Activated T-helper 2 cell treated with anti-CD3 and anti-CD28 coated beads, Interferon-gamma antibody, Interleukin-2, Interleukin-4, amounts not matched to agents 10 μg/mL and 5 μg/mL and 100 μg/mL, durations not matched to agents 14 hours and 24 hours and 36 hours (primary cell): ENCODE data around the gene INPP5K. TPM values are rescaled to one million over a fixed set of nuclear protein-coding genes. Genes with fewer than 3 reads are reported as not detected.
"Not testable (repeated sequence)": the region's sequence is repeated elsewhere in the genome, so short reads cannot be mapped to it uniquely, and the experiment has no call there.

Experiments
- DNase-seq: peaks from one replicate; pipeline ENCODE4 v3.0.0; 2021; ENCODE audit warnings: low spot score
- H3K27ac Mint-ChIP-seq: one replicate; pipeline ENCODE4 v1.8.0; 2021; ENCODE audit warnings: mixed read lengths
- H3K27me3 Mint-ChIP-seq: one replicate; pipeline ENCODE4 v1.8.0; 2021; ENCODE audit warnings: low read depth, mixed read lengths
- H3K36me3 Mint-ChIP-seq: one replicate; pipeline ENCODE4 v1.8.0; 2021; ENCODE audit warnings: low read depth, mixed read lengths
- H3K4me1 Mint-ChIP-seq: one replicate; pipeline ENCODE4 v1.8.0; 2021; ENCODE audit warnings: low read depth, mixed read lengths
- H3K4me3 Mint-ChIP-seq: one replicate; pipeline ENCODE4 v1.8.0; 2021; ENCODE audit warnings: low read depth, mild to moderate bottlenecking, moderate library complexity, mixed read lengths
- H3K9me3 Mint-ChIP-seq: one replicate; pipeline ENCODE4 v1.8.0; 2021; ENCODE audit warnings: mixed read lengths
- intact Hi-C: fragments of 100-400 bp; cut with micrococcal nuclease; formaldehyde crosslinking; loops from one replicate; pipeline ENCODE4 v1.15.1; 2023
- total RNA-seq: library from RNA; stranded (reverse); gene quantifications from 2 replicates; pipeline ENCODE4 v1.2.3, GENCODE V29; 2022

The INPP5K gene
- total RNA-seq = 26.2 and 31.0 TPM in 2 replicates

DNA sequence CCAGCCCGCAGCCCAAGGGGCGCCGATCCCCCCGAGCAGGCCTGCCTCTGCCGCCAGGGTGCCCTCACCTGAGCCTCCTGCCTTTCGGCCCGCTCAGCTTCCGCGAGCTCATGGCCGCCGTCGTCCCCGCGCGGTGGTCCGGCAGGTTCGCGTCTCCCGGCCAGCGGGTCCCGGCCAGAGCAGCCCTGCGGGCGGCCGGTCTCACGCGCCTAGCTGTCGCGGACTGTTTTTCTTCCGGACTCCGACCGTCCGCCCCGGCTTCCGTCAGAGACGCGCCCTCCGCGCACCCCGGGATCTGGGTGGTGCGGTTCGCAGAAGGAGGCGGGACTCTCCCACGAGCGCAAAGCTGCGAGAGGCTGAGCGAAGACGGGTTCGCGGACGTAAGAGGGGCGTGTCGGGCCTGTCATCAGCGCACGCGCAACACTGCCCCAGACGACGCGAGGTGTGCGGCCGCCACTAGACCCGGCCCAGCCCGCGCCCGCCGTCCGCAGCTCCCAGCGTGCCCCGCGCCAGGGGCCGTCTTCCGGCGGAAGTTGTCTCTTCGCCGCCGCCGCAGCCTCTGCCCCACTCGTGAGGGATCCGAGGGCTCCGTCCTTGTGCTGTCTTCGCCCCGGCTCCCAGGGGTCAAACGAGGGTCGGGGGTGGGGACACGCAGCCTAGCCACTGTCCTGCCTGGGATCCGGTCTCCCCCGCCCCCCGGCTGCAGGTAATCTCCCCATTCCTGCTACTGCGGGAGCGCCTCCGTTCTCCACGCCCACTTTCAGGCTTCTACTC, at the start of gene INPP5K:
TSS of gene INPP5K (minus strand) at position 225 of the 774 bp plus-strand sequence. CDS start at position 112, 113 bp downstream.
- intact Hi-C loops = loop anchor here (1.0 to 10.0 kb wide), 6 partner anchors 28 to 242 kb away; partner anchors contain the start of genes BHLHA9, CRK, PITPNA and TRARG1
- peaks cover 30% of the 10 kb centered on the region for H3K36me3 Mint-ChIP-seq
- H3K27ac Mint-ChIP-seq = peak within 1 kb of the TSS; percentile 82
- no peaks in the 10 kb centered on the region for H3K9me3 Mint-ChIP-seq
- H3K4me3 Mint-ChIP-seq = peak within 1 kb of the TSS; percentile 84
- DNase-seq = peak; percentile 99
- no peaks in the 10 kb centered on the region for H3K27me3 Mint-ChIP-seq
- H3K4me1 Mint-ChIP-seq = peaks cover 15% of the 10 kb centered on the region

DNA sequence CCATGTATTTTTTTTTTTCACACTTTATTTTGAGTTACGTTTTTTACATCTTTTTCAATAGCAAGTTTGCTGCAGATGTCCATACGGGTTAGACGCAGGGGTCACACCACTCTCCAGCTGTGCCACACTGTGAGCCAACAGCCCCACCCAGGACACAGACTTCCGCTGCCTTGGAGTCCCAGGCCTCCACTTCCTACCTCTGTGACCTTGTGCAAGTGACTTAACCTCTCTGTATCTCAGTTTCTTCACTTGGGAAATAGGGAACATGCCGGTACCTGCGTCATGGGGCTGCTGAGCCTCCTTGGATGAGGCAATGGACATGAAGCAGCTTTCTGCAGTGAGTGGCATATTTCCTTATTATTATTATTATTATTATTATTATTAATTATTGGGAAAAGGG, 49.5 kb upstream of the INPP5K start:
- no peak for DNase-seq
- Mint-ChIP-seq H3K36me3 (peaks cover 3% of the 10 kb centered on the region), H3K4me1 (peaks cover 20% of the 10 kb centered on the region), H3K9me3 (no peaks in the 10 kb centered on the region), H3K4me3 (no peak overlapping the region), H3K27ac (no peak overlapping the region), H3K27me3 (no peaks in the 10 kb centered on the region)
- intact Hi-C loops = loop anchor here (2.0 kb wide), 1 partner anchor 63 kb away; the partner anchor contains the start of gene SLC43A2

DNA sequence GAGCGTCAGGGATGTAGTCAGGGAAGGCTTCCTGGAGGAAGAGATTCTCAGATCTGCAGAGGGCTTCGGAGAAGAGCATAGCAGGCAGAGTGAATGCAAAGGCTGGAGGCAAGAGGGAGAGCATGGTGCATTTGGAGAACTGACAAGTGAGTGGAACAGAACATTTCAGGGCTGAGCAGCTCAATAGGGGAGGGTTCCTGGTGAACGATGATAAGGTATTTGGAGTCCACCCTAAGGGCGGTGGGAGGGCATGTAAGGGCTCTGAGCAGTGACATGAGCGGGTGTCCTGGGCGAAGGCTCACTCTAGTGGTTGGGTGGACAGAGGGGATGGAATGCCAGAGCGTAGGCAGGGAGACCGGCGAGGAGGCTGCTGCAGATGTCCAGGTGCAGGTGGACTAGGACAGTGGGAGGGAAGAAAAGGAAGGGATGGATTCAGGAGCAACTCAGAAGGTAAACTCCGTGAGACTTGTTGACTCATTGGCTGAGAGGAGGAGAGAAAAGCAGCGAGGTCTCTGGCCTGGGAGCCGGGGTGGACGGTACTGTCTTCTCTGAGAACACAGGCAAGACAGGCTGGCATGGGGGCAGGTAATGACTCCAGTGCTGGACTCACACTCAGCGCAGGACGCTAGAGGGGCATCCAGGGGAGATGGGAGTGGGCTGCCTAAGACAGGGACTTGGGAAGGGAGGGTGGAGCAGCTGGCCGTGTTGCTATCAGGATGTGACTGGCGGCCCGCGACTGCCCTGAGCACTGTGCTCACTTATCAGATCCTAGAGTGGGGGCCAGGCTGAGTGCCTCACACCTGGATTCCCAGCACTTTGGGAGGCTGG, 47.6 kb upstream of the INPP5K start:
- H3K27ac Mint-ChIP-seq = peak overlapping the region; percentile 3
- H3K9me3 Mint-ChIP-seq = no peaks in the 10 kb centered on the region
- peaks cover 3% of the 10 kb centered on the region for H3K36me3 Mint-ChIP-seq
- peak overlapping the region; percentile 45 for H3K4me3 Mint-ChIP-seq
- no peaks in the 10 kb centered on the region for H3K27me3 Mint-ChIP-seq
- intact Hi-C loops = no loop called here
- DNase-seq = no peak
- H3K4me1 Mint-ChIP-seq = peaks cover 24% of the 10 kb centered on the region

DNA sequence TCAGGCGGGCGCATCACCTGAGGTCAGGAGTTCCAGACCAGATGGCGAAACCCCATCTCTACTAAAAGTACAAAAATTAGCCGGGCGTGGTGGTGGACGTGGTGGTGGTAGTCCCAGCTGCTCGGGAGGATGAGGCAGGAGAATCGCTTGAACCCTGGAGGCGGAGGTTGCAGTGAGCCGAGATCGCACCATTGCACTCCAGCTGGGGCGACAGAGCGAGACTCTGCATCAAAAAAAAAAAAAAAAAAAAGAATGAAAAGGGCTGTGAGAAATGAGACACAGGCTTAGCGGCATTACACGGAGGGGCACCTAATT, 47.0 kb upstream of the INPP5K start:
- H3K27ac Mint-ChIP-seq, H3K9me3 Mint-ChIP-seq, H3K36me3 Mint-ChIP-seq, intact Hi-C loops, H3K27me3 Mint-ChIP-seq, DNase-seq: not testable (repeated sequence)
- Mint-ChIP-seq H3K4me1 (peaks cover 24% of the 10 kb centered on the region), H3K4me3 (peak overlapping the region; percentile 45)

DNA sequence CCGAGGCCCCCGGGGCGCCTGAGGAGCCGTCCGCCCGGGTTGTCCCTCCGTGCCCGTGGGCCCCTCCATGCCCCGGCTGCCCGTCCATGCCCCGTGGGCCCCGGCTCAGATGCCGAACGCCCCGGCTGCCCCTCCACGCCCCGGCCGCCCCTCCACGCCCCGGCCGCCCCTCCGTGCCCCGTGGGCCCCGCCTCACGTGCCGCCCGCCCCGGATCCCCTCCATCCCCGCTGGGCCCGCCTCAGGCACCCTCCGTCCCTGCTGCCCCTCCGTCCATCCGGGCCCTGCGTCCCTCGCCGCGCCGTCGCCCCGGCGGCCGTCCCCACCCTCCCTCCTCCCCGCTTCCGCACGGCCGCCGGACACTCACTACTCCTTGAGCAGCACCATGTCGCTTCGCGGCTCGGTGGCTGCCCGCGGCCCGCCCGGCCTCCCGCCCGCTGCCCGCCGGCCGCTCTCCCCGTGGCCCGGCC, 45.8 kb upstream of the INPP5K start:
- Mint-ChIP-seq H3K9me3 (no peaks in the 10 kb centered on the region), H3K4me1 (peaks cover 24% of the 10 kb centered on the region), H3K27me3 (no peaks in the 10 kb centered on the region), H3K4me3 (peak overlapping the region; percentile 79), H3K27ac (no peak overlapping the region), H3K36me3 (peaks cover 7% of the 10 kb centered on the region)
- DNase-seq = peak; percentile 17
- intact Hi-C loops = loop anchor here (1.0 kb wide), 2 partner anchors 45 to 46 kb away; partner anchors contain the start of gene INPP5K

DNA sequence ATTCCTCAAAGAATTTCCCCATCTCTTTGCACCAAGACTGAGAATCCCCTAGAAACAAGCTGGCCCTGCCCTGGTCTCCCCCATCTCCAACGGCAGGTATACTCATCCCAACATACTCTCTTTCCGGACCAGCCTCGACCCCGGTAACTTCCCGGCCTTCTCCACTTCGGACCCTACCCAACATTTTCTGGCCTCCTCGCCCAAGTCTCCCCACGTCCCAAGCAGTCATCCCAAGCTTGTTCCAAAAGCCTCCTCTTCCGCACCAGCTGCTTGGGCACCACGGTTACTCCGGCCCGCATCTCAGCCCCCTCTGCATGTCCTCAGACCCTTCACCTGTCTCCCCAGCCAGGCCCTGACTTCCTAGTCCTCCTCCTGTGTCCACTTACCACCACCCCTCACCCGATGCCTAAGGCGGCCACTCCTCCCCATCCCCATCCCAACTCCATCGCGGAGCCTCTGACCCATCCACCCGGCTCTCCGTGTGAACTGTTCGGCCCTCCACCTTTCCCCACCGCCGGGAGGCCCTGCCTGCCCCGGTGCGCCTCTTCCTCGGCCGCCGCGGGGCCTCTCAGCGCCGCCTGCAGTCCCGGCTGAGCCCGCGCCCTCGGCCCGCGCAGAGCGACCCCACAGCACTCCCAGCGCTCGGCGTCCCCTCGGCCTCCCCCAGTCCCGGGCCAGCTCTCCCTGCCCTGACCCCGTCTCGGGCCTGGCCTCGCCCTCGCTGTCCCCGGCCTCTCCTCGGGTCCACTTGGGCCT, 45.2 kb upstream of the INPP5K start:
- intact Hi-C loops = loop anchor here (1.0 kb wide), 2 partner anchors 45 to 46 kb away; partner anchors contain the start of gene INPP5K
- DNase-seq = peak; percentile 30
- H3K27me3 Mint-ChIP-seq = no peaks in the 10 kb centered on the region
- H3K27ac Mint-ChIP-seq = no peak overlapping the region
- H3K4me1 Mint-ChIP-seq = peaks cover 22% of the 10 kb centered on the region
- peaks cover 10% of the 10 kb centered on the region for H3K36me3 Mint-ChIP-seq
- H3K4me3 Mint-ChIP-seq = peak overlapping the region; percentile 79
- no peaks in the 10 kb centered on the region for H3K9me3 Mint-ChIP-seq

DNA sequence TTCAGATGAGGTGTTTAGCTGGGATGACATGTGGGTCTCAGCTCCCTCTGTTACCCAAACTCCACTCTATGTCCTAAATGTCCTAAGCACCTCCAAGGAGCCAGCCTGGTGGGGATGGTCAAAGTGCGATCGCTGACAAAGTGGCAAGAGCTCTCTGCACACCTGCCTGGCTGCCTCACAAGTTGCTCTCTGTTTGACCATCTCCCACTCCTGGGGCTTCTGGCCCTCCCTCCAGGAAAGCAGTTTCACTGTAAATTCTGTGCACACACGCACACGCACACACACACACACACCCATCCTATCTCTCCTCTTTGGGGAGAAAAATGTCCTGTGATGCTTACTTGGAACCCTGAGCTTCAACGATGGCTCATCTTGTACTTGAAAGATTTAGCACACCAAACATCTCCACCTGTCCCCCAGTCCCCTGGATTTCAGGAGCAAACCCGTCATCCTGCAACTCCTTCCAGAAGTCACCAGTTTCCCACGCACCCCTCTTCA, 44.5 kb upstream of the INPP5K start:
- Mint-ChIP-seq H3K4me3 (peak overlapping the region; percentile 79), H3K4me1 (peaks cover 20% of the 10 kb centered on the region), H3K27ac (no peak overlapping the region), H3K36me3 (peaks cover 10% of the 10 kb centered on the region), H3K27me3 (no peaks in the 10 kb centered on the region), H3K9me3 (no peaks in the 10 kb centered on the region)
- no peak for DNase-seq
- intact Hi-C loops = no loop called here

DNA sequence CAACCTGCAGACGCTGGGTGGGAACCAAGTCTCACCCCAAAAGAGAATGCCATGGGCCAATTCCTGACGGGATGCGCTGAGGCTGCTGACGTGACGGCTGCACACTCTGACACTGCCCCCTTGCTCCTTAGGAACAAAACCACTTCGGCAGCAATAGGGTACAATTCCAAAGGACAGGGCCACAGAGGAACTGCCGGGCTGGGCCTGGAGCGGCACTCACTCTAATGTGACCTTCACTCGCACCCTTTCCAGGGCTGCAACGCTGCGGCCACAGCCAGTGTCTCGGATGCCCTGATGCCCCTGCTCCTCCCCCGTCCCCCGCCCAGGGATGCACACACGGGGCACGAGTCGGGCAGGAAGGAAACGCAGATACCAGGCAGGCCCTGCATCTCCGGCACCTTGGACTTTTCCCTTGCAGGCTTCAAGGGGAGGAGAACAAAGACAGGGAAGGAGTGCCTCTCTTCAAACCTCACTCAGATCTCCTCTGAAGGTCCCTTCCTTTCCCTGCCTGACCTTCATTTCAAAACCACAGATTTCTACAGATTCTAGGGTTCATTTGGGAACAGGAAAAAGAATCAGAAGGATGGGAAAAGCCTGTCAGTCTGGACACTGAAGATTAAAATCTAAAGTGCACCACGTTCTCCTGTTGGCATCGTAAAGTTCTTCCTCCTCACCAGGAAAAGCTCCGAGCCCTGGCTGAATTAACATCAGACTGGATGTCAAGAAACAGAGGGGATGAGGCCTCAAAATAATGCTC, 43.9 kb upstream of the INPP5K start:
- H3K4me1 Mint-ChIP-seq = peaks cover 19% of the 10 kb centered on the region
- intact Hi-C loops = no loop called here

DNA sequence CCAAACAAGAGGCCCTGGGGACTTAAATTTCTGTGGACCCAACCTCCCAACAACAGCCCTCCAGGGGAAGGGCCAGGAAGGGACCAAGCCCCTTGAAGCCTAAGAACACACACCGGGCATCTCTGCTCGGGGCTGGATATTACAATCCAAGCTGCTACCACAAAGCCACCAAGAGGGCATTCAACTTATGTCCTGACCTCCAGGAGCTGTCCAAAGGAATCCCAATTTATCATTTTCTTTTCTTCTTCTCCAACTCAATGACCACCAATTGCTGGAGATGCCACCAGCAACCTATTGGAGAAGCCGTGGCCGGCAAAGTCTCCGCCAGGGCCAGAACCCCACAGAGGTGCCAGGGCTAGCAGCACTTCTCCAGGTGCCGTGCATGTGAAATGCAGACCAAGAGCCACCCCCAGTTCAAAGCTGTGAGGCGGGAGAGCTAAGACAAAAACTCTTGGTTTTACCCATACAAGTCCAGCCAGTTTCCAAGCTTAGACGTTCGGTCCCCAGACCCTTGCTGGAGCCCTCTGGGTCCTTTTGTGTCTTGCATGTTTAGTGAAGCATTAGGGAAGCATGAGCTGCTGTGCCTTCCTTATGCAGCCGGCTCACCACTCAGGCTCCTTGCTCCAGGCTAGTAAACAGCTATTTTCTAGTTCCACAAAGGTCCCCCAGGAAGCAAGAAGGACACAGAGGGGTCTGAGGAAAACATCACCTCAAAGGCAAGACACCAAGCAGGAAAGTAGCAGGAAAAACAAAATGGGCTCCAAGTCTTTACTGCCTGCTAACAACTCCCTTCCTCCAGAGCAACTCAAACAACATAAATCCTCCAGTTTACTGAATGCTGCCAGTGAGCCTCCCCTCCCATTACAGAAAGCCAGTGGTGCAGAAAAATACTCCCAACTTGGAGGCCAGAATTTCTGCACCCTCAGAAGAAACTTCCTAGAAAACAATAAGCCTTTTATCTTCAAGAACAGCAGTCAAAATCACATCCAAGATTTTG, 42.9 kb upstream of the INPP5K start:
- Mint-ChIP-seq H3K27ac (no peak overlapping the region), H3K4me3 (peak overlapping the region; percentile 30), H3K4me1 (peaks cover 19% of the 10 kb centered on the region), H3K27me3 (no peaks in the 10 kb centered on the region), H3K36me3 (peaks cover 10% of the 10 kb centered on the region), H3K9me3 (no peaks in the 10 kb centered on the region)
- no peak for DNase-seq
- intact Hi-C loops = no loop called here

More for the DNA sequence above, 43.9 kb upstream of the INPP5K start:
- H3K27ac Mint-ChIP-seq = no peak overlapping the region
- no peaks in the 10 kb centered on the region for H3K27me3 Mint-ChIP-seq
- no peak for DNase-seq
- peaks cover 10% of the 10 kb centered on the region for H3K36me3 Mint-ChIP-seq
- no peak overlapping the region for H3K4me3 Mint-ChIP-seq
- H3K9me3 Mint-ChIP-seq = no peaks in the 10 kb centered on the region

DNA sequence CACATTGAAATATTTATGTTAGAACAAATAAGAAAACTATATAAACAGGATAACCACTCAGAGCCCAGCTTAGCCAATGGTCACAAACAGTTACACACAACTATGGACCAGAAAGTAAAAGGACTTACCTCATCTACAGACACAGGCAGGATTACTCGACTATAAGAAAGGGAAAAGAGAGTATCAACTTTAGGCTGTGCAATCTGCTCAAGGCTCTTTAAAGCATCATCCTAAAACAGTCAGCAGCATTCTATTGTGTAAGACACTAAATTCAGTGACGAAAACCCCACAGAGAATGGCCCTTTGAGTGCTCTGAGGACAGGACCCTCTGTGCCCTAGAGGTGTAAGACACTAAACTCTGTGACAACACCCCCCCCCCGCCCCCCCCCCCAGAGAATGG, 42.0 kb upstream of the INPP5K start:
- DNase-seq = no peak
- intact Hi-C loops = no loop called here
- H3K4me3 Mint-ChIP-seq = no peak overlapping the region
- peaks cover 10% of the 10 kb centered on the region for H3K36me3 Mint-ChIP-seq
- H3K27ac Mint-ChIP-seq = no peak overlapping the region
- peaks cover 14% of the 10 kb centered on the region for H3K4me1 Mint-ChIP-seq
- H3K9me3 Mint-ChIP-seq = no peaks in the 10 kb centered on the region
- no peaks in the 10 kb centered on the region for H3K27me3 Mint-ChIP-seq
